K562 (cell line): ENCODE measurements around the gene HS3ST3B1. TPM values are rescaled to one million over a fixed set of nuclear protein-coding genes. Genes with fewer than 3 reads are reported as not detected.

Experiments
- ARID2 ChIP-seq: fragments of 450-650 bp; IDR thresholded peaks from 2 replicates; pipeline ENCODE4 v1.6.1; 2017; ENCODE audit warnings: antibody characterized with exemption, mild to moderate bottlenecking
- CBX3 ChIP-seq, 2 experiments: IDR thresholded peaks; 1 replicate in 1 of 2; 2 replicates in 1 of 2; pipeline ENCODE4 v1.6.1; 2012; ENCODE audit warnings: inconsistent platforms in 2 of 2, low read length in 2 of 2, borderline replicate concordance in 1 of 2, control low read depth in 1 of 2
- CBX8 ChIP-seq: fragments of 200-600 bp; sonication (generic); IDR thresholded peaks from 2 replicates; pipeline ENCODE4 v1.6.1; 2012; ENCODE audit warnings: borderline replicate concordance, mixed run types, low read depth, mild to moderate bottlenecking, moderate library complexity, mixed read lengths, low read length, control low read depth, inconsistent platforms; ENCODE audit not compliant: poor library complexity, severe bottlenecking; ENCODE audit errors: extremely low read depth
- CHCHD3 ChIP-seq: fragments of 250-450 bp; sonication (Bioruptor Pico); IDR thresholded peaks from 2 replicates; pipeline ENCODE4 v2.1.2; 2022; ENCODE audit warnings: mild to moderate bottlenecking
- CTBP1 ChIP-seq: fragments of 450-650 bp; IDR thresholded peaks from 2 replicates; pipeline ENCODE4 v1.6.1; 2016; ENCODE audit warnings: borderline replicate concordance
- DIDO1 ChIP-seq: fragments of 450-650 bp; IDR thresholded peaks from 2 replicates; pipeline ENCODE4 v1.6.1; 2016; ENCODE audit warnings: low read depth, missing biosample characterization, missing genetic modification characterization
- ILF3 ChIP-seq: fragments of 450-650 bp; IDR thresholded peaks from 2 replicates; pipeline ENCODE4 v1.6.1; 2018; ENCODE audit warnings: antibody characterized with exemption, mild to moderate bottlenecking, moderate library complexity, borderline replicate concordance
- KAT7 ChIP-seq: sonication (generic); formaldehyde crosslinking; IDR thresholded peaks from 2 replicates; pipeline ENCODE4 v1.8.0; 2022; ENCODE audit warnings: missing genetic modification reagents, mild to moderate bottlenecking, borderline replicate concordance
- MTF1 ChIP-seq: fragments of 250-450 bp; sonication (Bioruptor Pico); IDR thresholded peaks from 2 replicates; pipeline ENCODE4 v1.9.0; 2021; ENCODE audit warnings: moderate library complexity, mild to moderate bottlenecking, inconsistent platforms, borderline replicate concordance
- NFIX ChIP-seq: fragments of 250-450 bp; sonication (Bioruptor Pico); IDR thresholded peaks from 2 replicates; pipeline ENCODE4 v1.4.0; 2020; ENCODE audit warnings: low read depth, mild to moderate bottlenecking, moderate library complexity
- NR2C1 ChIP-seq, 2 experiments: fragments of 450-650 bp; IDR thresholded peaks; 2 replicates each; pipeline ENCODE4 v1.6.1; 2017; ENCODE audit warnings: mild to moderate bottlenecking in 2 of 2, antibody characterized with exemption in 1 of 2, inconsistent platforms in 1 of 2, missing compliant biosample characterization in 1 of 2, missing genetic modification characterization in 1 of 2
- PML ChIP-seq: IDR thresholded peaks from 2 replicates; pipeline ENCODE4 v1.6.1; 2012; ENCODE audit warnings: low read length, inconsistent platforms
- RFX5 ChIP-seq: IDR thresholded peaks from 2 replicates; pipeline ENCODE4 v1.6.1; 2011; ENCODE audit warnings: low read depth, mild to moderate bottlenecking, improper control_type of control experiment, low read length
- RFX7 ChIP-seq: fragments of 250-450 bp; sonication (Bioruptor Pico); IDR thresholded peaks from 2 replicates; pipeline ENCODE4 v1.5.1; 2021; ENCODE audit warnings: mild to moderate bottlenecking
- SPI1 ChIP-seq: IDR thresholded peaks from 2 replicates; pipeline ENCODE4 v1.6.1; 2011; ENCODE audit warnings: low read depth, low read length, control low read depth, borderline replicate concordance
- polyA plus RNA-seq, 8 experiments: library from polyadenylated mRNA; depleted of rRNA in 4 of 8; stranded (reverse) in 5 of 8; unstranded in 3 of 8; fragments of >200 nt; fragmentation: Nextera tagmentation in 2 of 8; fragmentation: Illumina TruSeq in 1 of 8; extraction: Ambion mirVana in 2 of 8; extraction: Trizol in 1 of 8; gene quantifications; 2 replicates each; pipeline versions ENCODE4 v1.2.1 to v1.2.3, GENCODE V29; 2011 to 2014; ENCODE audit warnings: inconsistent platforms in 1 of 8, missing spikeins in 1 of 8
- total RNA-seq, 7 experiments: library from RNA; depleted of rRNA in 6 of 7; stranded (reverse); fragments of >200 nt in 6 of 7; fragmentation: Illumina TruSeq in 2 of 7; extraction: Trizol in 2 of 7; gene quantifications; 2 replicates each; pipeline versions ENCODE4 v1.2.1 to v1.2.3, GENCODE V29; 2011 to 2021; ENCODE audit warnings: low replicate concordance in 1 of 7
- TF ChIP-seq, protein P1 (sequence below): fragments of 250-450 bp; sonication (Bioruptor Pico); IDR thresholded peaks from 2 replicates; pipeline ENCODE4 v1.5.0; 2020; ENCODE audit warnings: mild to moderate bottlenecking, borderline replicate concordance
- TF ChIP-seq, protein P2 (sequence below), 2 experiments: fragments of 250-450 bp in 1 of 2; fragments of 450-650 bp in 1 of 2; sonication (Bioruptor Pico) in 1 of 2; IDR thresholded peaks; 2 replicates each; pipeline versions ENCODE4 v1.6.1 to v1.8.0; 2016 to 2021; ENCODE audit warnings: mild to moderate bottlenecking in 2 of 2, moderate library complexity in 2 of 2, missing compliant biosample characterization in 1 of 2, missing genetic modification characterization in 1 of 2
- TF ChIP-seq, protein P3 (sequence below): fragments of 250-450 bp; sonication (Bioruptor Pico); IDR thresholded peaks from 2 replicates; pipeline ENCODE4 v1.9.0; 2021; ENCODE audit warnings: mild to moderate bottlenecking, inconsistent platforms

Gene HS3ST3B1
- total and polyA plus RNA-seq, 9 of the 15 experiments (the other 6 are each of a cell fraction or from before 2014, with no cell fraction given) = 1.9 to 12.9 (median 3.7) TPM

DNA sequence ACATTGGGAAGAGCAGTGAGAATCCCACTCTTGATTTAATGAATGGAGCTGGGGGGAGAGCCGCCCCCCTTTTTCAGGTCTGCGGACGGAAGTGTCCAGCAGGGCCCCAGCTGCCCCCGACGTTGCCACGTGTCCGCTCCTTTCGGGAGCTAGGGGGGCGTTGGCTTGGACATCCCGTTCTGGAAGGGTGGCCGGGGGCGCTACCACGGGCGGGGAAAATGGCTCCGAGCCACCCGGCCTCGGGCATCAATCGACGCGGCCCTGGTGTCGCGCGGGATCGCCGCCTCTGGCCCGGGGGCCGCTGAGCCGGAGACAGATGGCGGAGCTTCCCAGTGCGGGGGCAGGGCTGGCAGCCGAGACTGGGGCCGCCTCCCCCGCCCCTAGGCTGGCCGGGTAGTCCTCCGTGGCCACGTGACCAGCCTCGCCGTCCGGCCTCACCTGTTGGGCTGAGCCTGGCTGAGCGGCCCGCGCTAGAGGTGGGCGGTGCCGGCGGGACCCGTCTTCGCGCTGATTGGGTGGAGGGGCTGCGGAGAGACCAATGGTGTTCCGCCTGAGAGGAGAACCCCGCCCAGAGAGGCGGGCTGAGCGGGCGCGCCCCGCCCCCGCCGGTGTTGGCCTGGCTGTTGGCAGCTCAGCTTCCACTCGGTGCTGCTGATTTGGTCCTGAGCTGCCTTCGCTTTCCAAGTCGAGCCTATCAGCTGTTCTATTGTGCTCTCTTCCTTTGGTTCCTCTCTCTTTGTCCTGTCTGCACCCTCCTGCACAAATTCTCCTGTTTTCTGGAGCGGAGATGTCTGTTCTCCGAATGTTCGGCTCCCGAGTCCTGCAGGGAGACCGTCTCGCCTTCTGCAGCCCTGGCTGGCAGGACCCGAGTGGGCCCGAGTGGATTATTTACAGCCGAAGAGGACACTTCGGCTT is 8.3 kb downstream of the HS3ST3B1 start (continued):
- no peak for TF ChIP-seq DIDO1
- TF ChIP-seq, protein P1, sequence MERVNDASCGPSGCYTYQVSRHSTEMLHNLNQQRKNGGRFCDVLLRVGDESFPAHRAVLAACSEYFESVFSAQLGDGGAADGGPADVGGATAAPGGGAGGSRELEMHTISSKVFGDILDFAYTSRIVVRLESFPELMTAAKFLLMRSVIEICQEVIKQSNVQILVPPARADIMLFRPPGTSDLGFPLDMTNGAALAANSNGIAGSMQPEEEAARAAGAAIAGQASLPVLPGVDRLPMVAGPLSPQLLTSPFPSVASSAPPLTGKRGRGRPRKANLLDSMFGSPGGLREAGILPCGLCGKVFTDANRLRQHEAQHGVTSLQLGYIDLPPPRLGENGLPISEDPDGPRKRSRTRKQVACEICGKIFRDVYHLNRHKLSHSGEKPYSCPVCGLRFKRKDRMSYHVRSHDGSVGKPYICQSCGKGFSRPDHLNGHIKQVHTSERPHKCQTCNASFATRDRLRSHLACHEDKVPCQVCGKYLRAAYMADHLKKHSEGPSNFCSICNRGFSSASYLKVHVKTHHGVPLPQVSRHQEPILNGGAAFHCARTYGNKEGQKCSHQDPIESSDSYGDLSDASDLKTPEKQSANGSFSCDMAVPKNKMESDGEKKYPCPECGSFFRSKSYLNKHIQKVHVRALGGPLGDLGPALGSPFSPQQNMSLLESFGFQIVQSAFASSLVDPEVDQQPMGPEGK (CRISPR knock-in tag) = no peak
- TF ChIP-seq CBX8 = no peak
- peak; percentile 68; the same call in 1 of the 2 replicates for TF ChIP-seq CTBP1
- TF ChIP-seq NFIX (CRISPR knock-in tag) = no peak
- TF ChIP-seq, protein P2, sequence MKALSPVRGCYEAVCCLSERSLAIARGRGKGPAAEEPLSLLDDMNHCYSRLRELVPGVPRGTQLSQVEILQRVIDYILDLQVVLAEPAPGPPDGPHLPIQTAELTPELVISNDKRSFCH (CRISPR knock-in tag; IDR thresholded peaks at IDR 0.05) = no peak
- TF ChIP-seq, protein P2 (tag; IDR thresholded peaks at IDR 0.05) = 0 out of 2 replicates have a peak, but pooled peaks have one; percentile 22
- TF ChIP-seq ILF3 = no peak
- TF ChIP-seq SPI1 = no peak
- no peak for TF ChIP-seq MTF1 (CRISPR knock-in tag)
- no peak for TF ChIP-seq CHCHD3 (CRISPR knock-in tag)
- no peak for TF ChIP-seq CBX3 (IDR thresholded peaks at IDR 0.05; ENCODE audit: borderline replicate concordance in 1 of 2, low read length in 2 of 2)
- TF ChIP-seq ARID2 = no peak
- TF ChIP-seq RFX5 = no peak
- no peak for TF ChIP-seq NR2C1 (IDR thresholded peaks at IDR 0.05)
- TF ChIP-seq NR2C1 (tag; IDR thresholded peaks at IDR 0.05) = no peak
- TF ChIP-seq, protein P3, sequence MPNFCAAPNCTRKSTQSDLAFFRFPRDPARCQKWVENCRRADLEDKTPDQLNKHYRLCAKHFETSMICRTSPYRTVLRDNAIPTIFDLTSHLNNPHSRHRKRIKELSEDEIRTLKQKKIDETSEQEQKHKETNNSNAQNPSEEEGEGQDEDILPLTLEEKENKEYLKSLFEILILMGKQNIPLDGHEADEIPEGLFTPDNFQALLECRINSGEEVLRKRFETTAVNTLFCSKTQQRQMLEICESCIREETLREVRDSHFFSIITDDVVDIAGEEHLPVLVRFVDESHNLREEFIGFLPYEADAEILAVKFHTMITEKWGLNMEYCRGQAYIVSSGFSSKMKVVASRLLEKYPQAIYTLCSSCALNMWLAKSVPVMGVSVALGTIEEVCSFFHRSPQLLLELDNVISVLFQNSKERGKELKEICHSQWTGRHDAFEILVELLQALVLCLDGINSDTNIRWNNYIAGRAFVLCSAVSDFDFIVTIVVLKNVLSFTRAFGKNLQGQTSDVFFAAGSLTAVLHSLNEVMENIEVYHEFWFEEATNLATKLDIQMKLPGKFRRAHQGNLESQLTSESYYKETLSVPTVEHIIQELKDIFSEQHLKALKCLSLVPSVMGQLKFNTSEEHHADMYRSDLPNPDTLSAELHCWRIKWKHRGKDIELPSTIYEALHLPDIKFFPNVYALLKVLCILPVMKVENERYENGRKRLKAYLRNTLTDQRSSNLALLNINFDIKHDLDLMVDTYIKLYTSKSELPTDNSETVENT = no peak
- TF ChIP-seq PML = no peak
- TF ChIP-seq KAT7 (CRISPR knock-in tag) = peak; percentile 84; the same call in 1 of the 2 replicates
- no peak for TF ChIP-seq RFX7 (CRISPR knock-in tag)
